Panc1 (cell line): ENCODE results near the gene COL9A2.

ENCODE experiments used
- POLR2AphosphoS5 ChIP-seq: IDR thresholded peaks from 2 replicates; pipeline ENCODE4 v1.6.1; 2012; ENCODE audit warnings: mild to moderate bottlenecking, low read depth, low read length, moderate library complexity
- SIN3A ChIP-seq: IDR thresholded peaks from 2 replicates; pipeline ENCODE4 v1.6.1; 2012; ENCODE audit warnings: low read depth, mild to moderate bottlenecking, low read length, moderate library complexity, borderline replicate concordance; ENCODE audit not compliant: insufficient read depth
- TF ChIP-seq, protein P1 (sequence below): fragments of 450-650 bp; IDR thresholded peaks from 2 replicates; pipeline ENCODE4 v1.5.1; 2017; ENCODE audit warnings: mild to moderate bottlenecking
- TF ChIP-seq, protein P2 (sequence below), 2 experiments: IDR thresholded peaks; 2 replicates each; pipeline ENCODE4 v1.6.1; 2011 to 2012; ENCODE audit warnings: low read depth in 2 of 2, control low read depth in 1 of 2, low read length in 1 of 2, mild to moderate bottlenecking in 1 of 2, moderate library complexity in 1 of 2; ENCODE audit not compliant: insufficient read depth in 1 of 2

DNA sequence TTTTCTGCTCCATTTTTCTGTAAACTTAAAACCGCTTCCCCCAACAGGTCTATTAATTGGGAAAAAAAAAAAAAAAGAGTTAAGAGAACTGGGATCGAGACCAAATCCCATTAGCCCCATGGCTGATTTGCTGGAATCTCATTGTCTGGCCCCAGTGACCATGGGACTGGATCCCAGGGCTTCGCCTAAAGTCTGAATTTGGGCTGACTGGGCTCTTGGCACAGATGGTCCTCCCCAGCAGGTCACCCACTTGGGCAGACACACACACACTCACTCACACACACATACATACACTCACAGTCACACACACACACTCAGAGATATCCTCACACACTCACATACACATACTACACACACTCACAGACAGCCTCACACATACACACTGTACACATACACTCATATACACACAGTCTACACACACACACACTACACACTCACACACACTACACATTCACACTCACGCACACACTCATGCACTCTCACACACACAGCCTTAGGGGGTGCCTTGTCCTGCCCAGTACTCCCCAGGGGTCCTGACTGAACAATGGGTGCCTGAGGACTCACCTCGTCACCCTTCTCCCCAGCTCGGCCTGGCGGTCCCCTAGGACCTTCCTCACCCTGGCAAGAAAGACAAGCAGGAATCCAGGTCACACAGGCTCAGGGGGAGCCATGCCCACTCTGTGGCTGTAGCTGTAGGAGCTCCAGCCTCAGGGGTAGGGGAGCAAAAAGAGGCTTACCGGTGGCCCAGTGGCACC lies 7.5 kb downstream of the COL9A2 start:
- TF ChIP-seq, protein P1, sequence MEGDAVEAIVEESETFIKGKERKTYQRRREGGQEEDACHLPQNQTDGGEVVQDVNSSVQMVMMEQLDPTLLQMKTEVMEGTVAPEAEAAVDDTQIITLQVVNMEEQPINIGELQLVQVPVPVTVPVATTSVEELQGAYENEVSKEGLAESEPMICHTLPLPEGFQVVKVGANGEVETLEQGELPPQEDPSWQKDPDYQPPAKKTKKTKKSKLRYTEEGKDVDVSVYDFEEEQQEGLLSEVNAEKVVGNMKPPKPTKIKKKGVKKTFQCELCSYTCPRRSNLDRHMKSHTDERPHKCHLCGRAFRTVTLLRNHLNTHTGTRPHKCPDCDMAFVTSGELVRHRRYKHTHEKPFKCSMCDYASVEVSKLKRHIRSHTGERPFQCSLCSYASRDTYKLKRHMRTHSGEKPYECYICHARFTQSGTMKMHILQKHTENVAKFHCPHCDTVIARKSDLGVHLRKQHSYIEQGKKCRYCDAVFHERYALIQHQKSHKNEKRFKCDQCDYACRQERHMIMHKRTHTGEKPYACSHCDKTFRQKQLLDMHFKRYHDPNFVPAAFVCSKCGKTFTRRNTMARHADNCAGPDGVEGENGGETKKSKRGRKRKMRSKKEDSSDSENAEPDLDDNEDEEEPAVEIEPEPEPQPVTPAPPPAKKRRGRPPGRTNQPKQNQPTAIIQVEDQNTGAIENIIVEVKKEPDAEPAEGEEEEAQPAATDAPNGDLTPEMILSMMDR = no peak
- TF ChIP-seq, protein P2, sequence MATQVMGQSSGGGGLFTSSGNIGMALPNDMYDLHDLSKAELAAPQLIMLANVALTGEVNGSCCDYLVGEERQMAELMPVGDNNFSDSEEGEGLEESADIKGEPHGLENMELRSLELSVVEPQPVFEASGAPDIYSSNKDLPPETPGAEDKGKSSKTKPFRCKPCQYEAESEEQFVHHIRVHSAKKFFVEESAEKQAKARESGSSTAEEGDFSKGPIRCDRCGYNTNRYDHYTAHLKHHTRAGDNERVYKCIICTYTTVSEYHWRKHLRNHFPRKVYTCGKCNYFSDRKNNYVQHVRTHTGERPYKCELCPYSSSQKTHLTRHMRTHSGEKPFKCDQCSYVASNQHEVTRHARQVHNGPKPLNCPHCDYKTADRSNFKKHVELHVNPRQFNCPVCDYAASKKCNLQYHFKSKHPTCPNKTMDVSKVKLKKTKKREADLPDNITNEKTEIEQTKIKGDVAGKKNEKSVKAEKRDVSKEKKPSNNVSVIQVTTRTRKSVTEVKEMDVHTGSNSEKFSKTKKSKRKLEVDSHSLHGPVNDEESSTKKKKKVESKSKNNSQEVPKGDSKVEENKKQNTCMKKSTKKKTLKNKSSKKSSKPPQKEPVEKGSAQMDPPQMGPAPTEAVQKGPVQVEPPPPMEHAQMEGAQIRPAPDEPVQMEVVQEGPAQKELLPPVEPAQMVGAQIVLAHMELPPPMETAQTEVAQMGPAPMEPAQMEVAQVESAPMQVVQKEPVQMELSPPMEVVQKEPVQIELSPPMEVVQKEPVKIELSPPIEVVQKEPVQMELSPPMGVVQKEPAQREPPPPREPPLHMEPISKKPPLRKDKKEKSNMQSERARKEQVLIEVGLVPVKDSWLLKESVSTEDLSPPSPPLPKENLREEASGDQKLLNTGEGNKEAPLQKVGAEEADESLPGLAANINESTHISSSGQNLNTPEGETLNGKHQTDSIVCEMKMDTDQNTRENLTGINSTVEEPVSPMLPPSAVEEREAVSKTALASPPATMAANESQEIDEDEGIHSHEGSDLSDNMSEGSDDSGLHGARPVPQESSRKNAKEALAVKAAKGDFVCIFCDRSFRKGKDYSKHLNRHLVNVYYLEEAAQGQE (IDR thresholded peaks at IDR 0.05; ENCODE audit: insufficient read depth in 1 of 2, low read depth in 2 of 2, low read length in 1 of 2) = no peak
- TF ChIP-seq POLR2AphosphoS5 = no peak
- TF ChIP-seq SIN3A = no peak
